Sigmoid colon (tissue), 7 donors: ENCODE measurements around the gene NRIP3. TPM values are rescaled to one million over a fixed set of nuclear protein-coding genes. Genes with fewer than 3 reads are reported as not detected.
"Not testable (repeated sequence)": the region's sequence is repeated elsewhere in the genome, so short reads cannot be mapped to it uniquely, and the experiment has no call there.

ENCODE experiments used
- DNase-seq: peaks from one replicate; pipeline ENCODE4 v3.0.0-alpha.2; 2019
- H3K27ac ChIP-seq, 4 donors: fragments of 200-600 bp; sonication (generic); one replicate each; pipeline ENCODE4 v1.5.1; 2016 to 2019; ENCODE audit warnings: mild to moderate bottlenecking in 1 of 4
- H3K27me3 ChIP-seq, 3 donors: fragments of 200-600 bp; sonication (generic); one replicate each; pipeline ENCODE4 v1.5.1; 2019; ENCODE audit warnings: mild to moderate bottlenecking in 1 of 3
- H3K36me3 ChIP-seq, 4 donors: fragments of 200-600 bp; sonication (generic); one replicate each; pipeline ENCODE4 v1.5.1; 2016 to 2019
- H3K4me1 ChIP-seq, 4 donors: fragments of 200-600 bp; sonication (generic); one replicate each; pipeline ENCODE4 v1.5.1; 2017 to 2019
- H3K4me3 ChIP-seq, 4 donors: fragments of 200-600 bp; sonication (generic); one replicate each; pipeline ENCODE4 v1.5.1; 2017 to 2019; ENCODE audit warnings: mild to moderate bottlenecking in 2 of 4, moderate library complexity in 1 of 4
- H3K9me3 ChIP-seq, 4 donors: fragments of 200-600 bp in 3 of 4; sonication (generic) in 3 of 4; one replicate each; pipeline versions ENCODE4 v1.5.1 to v1.6.1; 2013 to 2019
- CTCF ChIP-seq, 4 experiments: fragments of 450-650 bp in 3 of 4; fragments of 200-600 bp in 1 of 4; IDR thresholded peaks; one replicate each; pipeline ENCODE4 v1.5.1; 2016 to 2019; ENCODE audit warnings: antibody characterized with exemption in 4 of 4, mild to moderate bottlenecking in 3 of 4, moderate library complexity in 2 of 4
- EP300 ChIP-seq, 4 donors: sonication (generic); formaldehyde crosslinking; IDR thresholded peaks; one replicate each; pipeline ENCODE4 v1.6.1; 2017; ENCODE audit warnings: antibody characterized with exemption in 4 of 4
- POLR2A ChIP-seq, 2 donors: fragments of 450-650 bp; IDR thresholded peaks; one replicate each; pipeline ENCODE4 v1.6.1; 2016; ENCODE audit warnings: antibody characterized with exemption in 2 of 2, mild to moderate bottlenecking in 2 of 2, moderate library complexity in 2 of 2
- POLR2AphosphoS5 ChIP-seq, 4 donors: sonication (generic); formaldehyde crosslinking; IDR thresholded peaks; one replicate each; pipeline ENCODE4 v1.6.1; 2017; ENCODE audit warnings: antibody characterized with exemption in 4 of 4
- WGBS, 2 donors: extraction: QIAGEN DNeasy Blood & Tissue Kit; methylation state at CpG; one replicate each; pipeline ENCODE4 v1.1.7; 2013; 5-methylcytosine and 5-hydroxymethylcytosine counted together
- intact Hi-C: fragments of 100-400 bp; cut with DNase I; formaldehyde crosslinking; loops from one replicate; pipeline ENCODE4 v1.15.1; 2023
- polyA plus RNA-seq, 3 donors: library from polyadenylated mRNA; stranded (reverse); fragments of 200-250 nt; gene quantifications; one replicate each; pipeline ENCODE4 v1.2.3, GENCODE V29; 2013
- total RNA-seq, 4 donors: library from RNA; depleted of rRNA; stranded (reverse); fragments of >200 nt; gene quantifications; one replicate each; pipeline ENCODE4 v1.1.0, GENCODE V29; 2016
- donor health status: healthy with polysubstance abuse.
- donor health status: Bipolar disorder and iron deficiency.
- donor health status: healthy.

Gene NRIP3
- total and polyA plus RNA-seq, 7 donors, result under 0.01 to 5.3 (median 2.9) TPM; not detected in 1

GRCh38 chr11:8997451-8997850 lies 6.3 kb downstream of the NRIP3 start:
- 82 to 86% methylated on average over 3 of the region's 3 CpGs for WGBS, 2 donors
- no peak overlapping the region for H3K27ac ChIP-seq
- intact Hi-C loops, result no loop called here
- peaks cover 0 to 17% (median 9%) of the 10 kb centered on the region in 3 donors for H3K27me3 ChIP-seq
- H3K4me3 ChIP-seq, result no peak overlapping the region
- TF ChIP-seq EP300 (IDR thresholded peaks at IDR 0.05) (no peak), POLR2AphosphoS5 (IDR thresholded peaks at IDR 0.05) (no peak), CTCF (IDR thresholded peaks at IDR 0.05) (no peak), POLR2A (IDR thresholded peaks at IDR 0.05) (no peak)
- DNase-seq, result no peak
- no peaks in the 10 kb centered on the region for H3K4me1 ChIP-seq
- H3K36me3 ChIP-seq, result no peaks in the 10 kb centered on the region
- no peaks in the 10 kb centered on the region for H3K9me3 ChIP-seq

GRCh38 chr11:8989453-8989852 lies 14.3 kb downstream of the NRIP3 start:
- TF ChIP-seq POLR2AphosphoS5 (IDR thresholded peaks at IDR 0.05), result no peak
- TF ChIP-seq CTCF (IDR thresholded peaks at IDR 0.05), result no peak
- TF ChIP-seq POLR2A (IDR thresholded peaks at IDR 0.05), result no peak
- no peak for TF ChIP-seq EP300 (IDR thresholded peaks at IDR 0.05)
- no peak for DNase-seq
- Histone ChIP-seq H3K4me3 (no peak overlapping the region), H3K9me3 (no peaks in the 10 kb centered on the region), H3K27ac (no peak overlapping the region), H3K27me3 (no peaks in the 10 kb centered on the region), H3K36me3 (no peaks in the 10 kb centered on the region), H3K4me1 (no peaks in the 10 kb centered on the region)
- intact Hi-C loops, result no loop called here
- 82 to 88% methylated on average over 1 of the region's 1 CpG for WGBS, 2 donors

- DNase-seq, result no peak
- no peaks in the 10 kb centered on the region for H3K9me3 ChIP-seq
- intact Hi-C loops, result no loop called here
- H3K4me1 ChIP-seq, result no peaks in the 10 kb centered on the region
- H3K4me3 ChIP-seq, result no peak overlapping the region
- H3K27ac ChIP-seq, result no peak overlapping the region
- H3K27me3 ChIP-seq, result no peaks in the 10 kb centered on the region
- 82 to 83% methylated on average over 3 of the region's 3 CpGs for WGBS, 2 donors
- TF ChIP-seq POLR2AphosphoS5 (IDR thresholded peaks at IDR 0.05) (no peak), POLR2A (IDR thresholded peaks at IDR 0.05) (no peak), CTCF (IDR thresholded peaks at IDR 0.05) (no peak), EP300 (IDR thresholded peaks at IDR 0.05) (no peak)
- no peaks in the 10 kb centered on the region for H3K36me3 ChIP-seq
Observed at GRCh38 chr11:8988329-8989234, 15.2 kb downstream of the NRIP3 start.

GRCh38 chr11:8987446-8987845 lies 16.4 kb downstream of the NRIP3 start:
- DNase-seq, result no peak
- Histone ChIP-seq H3K4me3 (no peak overlapping the region), H3K27me3 (no peaks in the 10 kb centered on the region), H3K4me1 (no peaks in the 10 kb centered on the region), H3K36me3 (no peaks in the 10 kb centered on the region), H3K9me3 (no peaks in the 10 kb centered on the region), H3K27ac (no peak overlapping the region)
- WGBS, 2 donors, result 89% methylated on average over 2 of the region's 2 CpGs
- TF ChIP-seq POLR2AphosphoS5 (IDR thresholded peaks at IDR 0.05) (no peak), CTCF (IDR thresholded peaks at IDR 0.05) (no peak), POLR2A (IDR thresholded peaks at IDR 0.05) (no peak), EP300 (IDR thresholded peaks at IDR 0.05) (no peak)
- intact Hi-C loops, result no loop called here

- H3K4me1 ChIP-seq, intact Hi-C loops, H3K4me3 ChIP-seq, H3K36me3 ChIP-seq, H3K27ac ChIP-seq, H3K9me3 ChIP-seq, DNase-seq, H3K27me3 ChIP-seq: not testable (repeated sequence)
- WGBS, 2 donors, result 92 to 95% methylated on average over 6 of the region's 6 CpGs
Observed at GRCh38 chr11:8986772-8987171, 17.0 kb downstream of the NRIP3 start.
